Activated CD4-positive, alpha-beta T cell treated with anti-CD3 and anti-CD28 coated beads for 48 hours (primary cell): ENCODE results near the gene CNTNAP2.

Experiments used
- DNase-seq: peaks from one replicate; pipeline ENCODE4 v3.0.0-alpha.2; 2020

CNTNAP2 gene

DNA sequence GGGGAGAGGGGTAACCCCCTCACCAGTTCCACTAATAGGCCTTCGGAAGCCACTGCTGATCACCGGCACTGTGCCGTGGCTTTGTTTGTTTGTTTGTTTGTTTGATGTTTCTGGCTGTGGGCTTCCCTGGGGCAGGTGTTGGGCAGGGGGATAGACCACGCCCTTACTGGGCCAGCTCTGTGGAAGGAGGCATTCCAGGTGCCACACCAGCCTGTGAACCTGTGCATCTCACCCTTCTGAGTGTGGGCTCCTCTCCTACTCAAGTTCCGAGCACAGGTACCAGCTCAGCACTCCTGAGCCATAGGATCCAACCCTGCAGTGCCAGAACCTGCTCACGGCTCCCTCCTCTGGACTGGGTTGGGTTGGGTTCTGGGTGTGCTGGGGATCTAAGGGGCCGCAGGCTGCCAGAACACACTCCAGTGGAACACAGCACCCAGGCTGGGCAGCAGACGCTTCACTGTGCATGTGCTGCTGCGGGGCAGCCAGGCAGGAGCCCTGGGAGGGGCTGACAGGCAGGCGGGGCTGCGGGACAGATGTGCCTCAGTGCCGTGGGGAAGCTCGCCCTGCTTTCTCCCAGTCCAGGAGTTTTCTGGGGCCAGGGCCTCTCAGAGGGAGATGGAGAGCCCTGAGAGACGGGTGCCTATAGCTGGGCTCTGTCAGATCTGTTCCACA, 1053.9 kb downstream of the CNTNAP2 start:
- no peak for DNase-seq

- no peak for DNase-seq
These were observed 1054.4 kb downstream of the CNTNAP2 start for GRCh38 chr7:147171013-147171391.

DNA sequence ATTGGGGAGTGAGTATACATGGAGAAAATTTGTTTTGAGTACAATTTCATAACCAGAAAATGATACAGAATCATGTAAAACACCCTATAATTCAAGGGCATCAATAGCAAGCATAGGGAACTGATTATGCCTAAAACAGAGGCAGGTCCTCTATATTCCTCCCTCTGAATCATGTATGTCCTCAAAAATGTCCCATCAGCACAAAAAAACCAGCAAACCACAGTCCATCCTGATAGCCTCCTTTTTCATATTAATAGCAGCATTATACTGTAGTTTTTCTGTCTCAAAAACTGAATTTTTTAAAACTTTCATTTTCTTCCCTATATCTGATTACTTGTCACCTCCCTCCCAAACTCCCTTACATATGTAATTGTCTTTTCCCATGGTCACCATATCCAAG, 1057.3 kb downstream of the CNTNAP2 start:
- no peak for DNase-seq

GRCh38 chr7:147182874-147183273, 1066.3 kb downstream of the CNTNAP2 start:
- DNase-seq: no peak

DNA sequence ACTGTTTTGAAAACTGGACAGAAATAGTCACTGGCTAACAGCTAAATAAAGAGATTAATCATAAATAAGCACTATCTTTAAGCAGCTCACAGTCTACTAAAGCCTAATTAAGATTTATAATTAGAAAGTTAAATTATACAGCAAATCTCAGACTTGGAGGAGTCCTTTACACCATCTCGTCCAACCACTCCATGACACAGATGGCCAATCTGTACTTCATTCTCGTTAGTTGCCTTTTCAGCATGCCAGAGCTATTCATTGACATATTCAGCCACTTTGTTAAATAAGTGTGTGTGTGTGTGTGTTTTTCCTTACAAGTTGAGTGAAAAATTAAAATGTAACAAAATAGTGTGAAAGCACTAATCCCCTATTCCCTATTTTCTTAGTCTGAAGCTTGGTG, 1066.7 kb downstream of the CNTNAP2 start:
- no peak for DNase-seq

DNA sequence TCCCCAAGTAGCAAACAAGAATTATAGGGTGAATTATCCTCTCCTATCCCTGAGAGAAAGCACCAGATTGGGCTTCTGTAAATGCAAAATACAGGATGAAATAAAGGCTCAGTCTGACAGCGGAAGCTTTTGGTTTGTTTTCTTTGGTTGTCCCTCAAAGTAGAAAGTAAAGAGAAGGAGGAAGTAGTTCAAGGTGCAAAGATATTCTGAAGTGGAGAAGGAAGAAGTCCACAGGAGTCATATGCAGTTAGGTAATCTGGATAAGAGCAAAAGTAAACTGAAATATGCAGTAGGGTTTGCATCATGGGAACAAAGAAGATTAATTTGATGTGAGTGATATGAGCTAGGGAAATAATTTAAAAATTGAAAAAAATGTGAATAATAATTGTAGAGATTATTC, 1071.9 kb downstream of the CNTNAP2 start:
- DNase-seq: no peak

DNA sequence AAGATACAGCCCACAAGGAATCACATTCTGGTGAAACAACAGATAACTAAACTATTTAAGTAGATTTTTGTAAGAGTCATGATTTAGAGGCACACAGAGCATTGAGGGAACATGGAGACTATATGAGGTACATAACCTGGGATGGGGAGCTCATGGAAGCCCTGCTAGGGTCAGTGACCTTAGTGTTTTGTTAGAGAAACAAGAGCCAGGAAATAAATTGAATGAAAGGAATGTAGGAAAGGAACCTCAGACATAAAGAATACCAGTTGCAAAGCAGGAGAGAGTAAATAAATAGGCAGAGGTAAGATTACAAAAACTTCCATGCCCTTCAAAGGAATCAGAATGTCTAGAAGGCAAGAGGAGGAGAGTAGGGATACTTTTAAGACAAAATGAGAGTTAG, 1076.9 kb downstream of the CNTNAP2 start:
- no peak for DNase-seq

GRCh38 chr7:147196481-147196880, 1079.9 kb downstream of the CNTNAP2 start:
- no peak for DNase-seq

- DNase-seq: no peak
These were observed 1080.4 kb downstream of the CNTNAP2 start for GRCh38 chr7:147197006-147197405.

GRCh38 chr7:147199868-147200267, 1083.3 kb downstream of the CNTNAP2 start:
- no peak for DNase-seq

GRCh38 chr7:147207988-147208387, 1091.4 kb downstream of the CNTNAP2 start:
- no peak for DNase-seq

DNA sequence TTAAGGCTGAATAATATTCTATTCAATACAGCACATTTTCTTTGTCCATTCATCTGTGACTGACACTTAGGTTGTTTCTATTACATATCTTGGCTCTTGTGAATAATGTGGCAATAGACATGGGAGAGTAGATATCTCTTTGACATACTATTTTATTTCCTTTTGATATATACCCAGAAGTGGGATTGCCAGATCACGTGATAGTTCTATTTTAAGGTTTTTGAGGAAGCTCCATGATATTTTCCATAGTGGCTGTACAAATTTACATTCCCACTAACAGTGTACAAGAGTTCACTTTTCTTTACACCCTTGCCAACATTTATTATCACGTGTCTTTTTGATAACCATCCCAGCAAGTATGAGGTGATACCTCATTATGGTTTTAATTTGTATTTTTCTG, 1114.7 kb downstream of the CNTNAP2 start:
- no peak for DNase-seq

DNA sequence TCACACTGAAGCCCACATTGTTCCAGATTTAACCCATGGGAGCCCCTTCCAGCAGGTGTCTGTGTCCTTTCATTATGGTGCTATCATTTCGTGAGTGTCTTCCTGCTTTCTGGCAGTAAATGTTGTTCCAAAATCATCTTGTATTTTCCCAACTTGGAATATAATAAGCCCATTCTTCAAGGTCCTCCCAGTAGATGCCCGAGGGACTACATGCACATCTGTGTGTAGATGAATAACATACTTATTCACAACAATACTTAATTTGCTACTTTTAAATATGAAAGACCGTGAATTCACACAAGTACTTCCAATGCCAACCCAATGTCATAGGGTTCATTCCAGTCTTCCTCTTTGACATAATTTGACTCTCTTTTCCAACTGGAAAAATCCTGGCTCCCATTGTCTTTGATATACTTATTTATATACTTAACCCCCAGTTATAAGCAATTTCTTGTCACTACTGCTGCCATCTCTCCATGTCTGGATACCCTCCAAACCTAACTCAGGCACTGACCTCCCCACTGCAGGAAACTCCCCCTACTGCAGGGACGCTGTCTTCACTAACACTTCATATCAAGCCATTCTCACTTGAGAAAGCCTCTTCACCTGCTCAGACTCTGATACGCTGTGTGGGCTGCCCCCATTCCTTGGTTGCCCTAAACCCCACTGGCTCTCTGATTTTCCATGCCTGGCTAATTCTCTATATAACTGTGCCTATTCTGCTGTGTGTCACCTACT, 1119.2 kb downstream of the CNTNAP2 start:
- DNase-seq: no peak

GRCh38 chr7:147240468-147240867, 1123.9 kb downstream of the CNTNAP2 start:
- no peak for DNase-seq

DNA sequence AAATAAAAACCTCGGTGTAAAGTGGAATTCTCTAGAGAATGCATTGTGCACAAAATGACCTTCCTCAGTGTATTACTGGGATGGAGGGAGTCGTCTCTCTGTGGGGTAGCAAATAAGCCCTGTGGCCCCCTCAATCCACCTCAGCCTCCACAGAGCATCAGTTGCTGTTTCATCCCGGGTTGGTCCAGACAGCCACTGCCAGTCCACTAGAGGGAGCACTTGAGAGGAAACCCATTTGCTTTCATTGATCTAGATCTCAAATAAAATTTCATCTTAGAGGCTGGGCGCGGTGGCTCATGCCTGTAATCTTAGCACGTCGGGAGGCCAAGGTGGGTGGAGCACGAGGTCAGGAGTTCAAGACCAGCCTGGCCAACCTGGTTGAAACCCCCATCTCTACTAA, 1128.7 kb downstream of the CNTNAP2 start:
- peak; percentile 43 for DNase-seq

- no peak for DNase-seq
These were observed 1133.4 kb downstream of the CNTNAP2 start for GRCh38 chr7:147249956-147250355.

DNA sequence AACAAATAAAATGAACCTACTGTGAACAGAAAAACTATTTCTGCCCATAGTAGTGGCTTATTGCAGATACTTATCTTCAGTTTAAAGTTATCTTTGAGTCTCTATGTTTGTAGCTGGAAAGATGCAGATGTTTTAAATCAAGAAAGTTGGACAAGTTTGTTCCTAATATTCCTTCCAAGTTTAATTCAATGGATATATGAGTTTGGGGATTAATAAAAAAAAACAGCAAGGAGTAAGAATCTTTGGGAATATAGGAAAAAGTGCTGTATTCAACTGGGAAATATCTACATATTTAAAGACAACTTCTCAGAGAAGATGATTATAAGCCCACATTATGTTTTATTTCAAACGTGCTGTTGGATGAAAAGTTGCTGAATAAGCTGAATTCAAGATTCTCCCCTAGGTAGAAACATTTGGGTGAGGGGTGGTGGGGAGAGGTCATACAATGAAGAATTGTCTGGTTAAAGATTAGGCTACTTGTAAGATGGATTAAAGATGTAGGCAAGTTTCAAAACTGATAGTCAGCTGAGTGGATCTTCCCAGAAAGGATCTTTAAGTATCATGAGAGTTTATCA, 1135.2 kb downstream of the CNTNAP2 start:
- DNase-seq: no peak

DNA sequence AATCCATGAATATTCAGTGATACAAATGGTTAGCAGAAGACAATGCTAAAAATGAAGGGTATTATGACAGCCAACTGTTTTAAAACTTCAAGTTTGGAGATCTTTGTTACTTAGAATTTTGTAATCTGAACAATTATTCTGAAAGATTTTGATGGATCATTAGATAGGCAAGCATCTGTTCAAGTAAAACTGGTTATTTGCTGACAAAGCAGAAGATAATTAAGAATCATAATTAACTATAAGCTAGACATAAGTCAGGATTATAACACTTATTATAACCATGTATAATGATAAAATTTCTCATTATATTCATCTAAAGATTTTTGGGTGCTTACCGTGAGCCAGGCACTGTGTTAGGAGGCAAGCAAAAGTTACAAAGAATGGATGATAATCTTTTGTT, 1145.1 kb downstream of the CNTNAP2 start:
- no peak for DNase-seq

DNA sequence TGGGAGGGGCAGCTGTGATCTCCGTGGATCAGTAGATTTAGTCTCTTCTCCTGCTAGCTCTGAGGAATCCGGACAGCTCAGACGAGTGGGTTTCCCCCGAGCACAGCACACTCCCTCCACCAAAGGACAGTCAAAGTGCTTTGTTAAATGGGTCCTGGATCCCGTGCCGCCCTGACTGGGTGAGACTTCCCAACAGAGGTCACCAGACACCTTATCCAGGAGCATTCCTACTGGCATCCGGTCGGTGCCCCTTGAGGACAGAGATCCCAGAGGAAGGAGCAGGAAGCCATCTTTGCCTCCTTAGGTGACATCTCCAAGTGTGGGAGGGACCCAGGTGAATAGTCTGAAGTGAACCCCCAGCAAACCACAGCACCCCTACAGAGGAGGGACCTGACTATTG, 1148.9 kb downstream of the CNTNAP2 start:
- no peak for DNase-seq

GRCh38 chr7:147276106-147276505, 1159.5 kb downstream of the CNTNAP2 start:
- DNase-seq: no peak

DNA sequence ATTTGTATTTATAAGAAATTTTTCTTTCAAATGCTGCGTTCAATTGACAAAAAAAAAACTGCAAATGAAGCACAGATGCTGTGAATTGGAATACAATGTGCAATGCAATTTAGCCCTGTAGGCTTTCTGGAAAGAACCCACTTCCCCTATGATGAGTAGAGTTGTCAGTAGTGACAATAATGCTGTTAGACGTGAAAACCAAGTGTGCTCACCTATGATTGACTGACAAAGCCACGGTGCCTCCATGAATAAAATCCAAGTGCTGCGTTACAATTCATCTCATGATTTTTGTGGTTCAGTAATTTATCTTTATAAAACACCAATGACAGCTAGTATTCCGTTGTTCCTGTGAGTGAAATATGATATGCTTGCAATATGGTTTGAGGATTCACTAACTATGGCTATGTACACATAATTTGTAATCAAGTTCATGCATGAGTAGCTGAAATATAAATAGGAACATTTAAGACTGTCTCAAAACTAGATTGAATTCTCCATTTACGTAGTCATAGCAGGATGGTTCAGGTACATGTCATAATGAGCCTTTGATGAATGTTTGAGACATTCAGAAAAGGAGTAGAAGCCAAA, 1160.3 kb downstream of the CNTNAP2 start:
- no peak for DNase-seq

GRCh38 chr7:147279514-147279913, 1162.9 kb downstream of the CNTNAP2 start:
- DNase-seq: no peak

- DNase-seq: no peak
These were observed 1163.4 kb downstream of the CNTNAP2 start for GRCh38 chr7:147279964-147280374.

- DNase-seq: no peak
These were observed 1165.6 kb downstream of the CNTNAP2 start for GRCh38 chr7:147282204-147282603.
